Measurements from ENCODE around the gene KCNH3.
"Not testable (repeated sequence)": the region's sequence is repeated elsewhere in the genome, so short reads cannot be mapped to it uniquely, and the experiment has no call there.

The KCNH3 gene

GRCh38 chr12:49527361-49528130 is 11.3 kb upstream of the KCNH3 start:
- no peak overlapping the region for H3K4me3 ChIP-seq (ENCODE audit: low read depth, low read length)
- no peak for TF ChIP-seq CTCF (IDR thresholded peaks at IDR 0.05; ENCODE audit: borderline replicate concordance, insufficient read depth, low read depth, low read length)

- H3K4me3 ChIP-seq (ENCODE audit: low read depth, low read length): no peak overlapping the region
- TF ChIP-seq CTCF (IDR thresholded peaks at IDR 0.05; ENCODE audit: borderline replicate concordance, insufficient read depth, low read depth, low read length): no peak
Measured at GRCh38 chr12:49529414-49529813, 9.4 kb upstream of the KCNH3 start.

- no peak for TF ChIP-seq CTCF (IDR thresholded peaks at IDR 0.05; ENCODE audit: borderline replicate concordance, insufficient read depth, low read depth, low read length)
- H3K4me3 ChIP-seq (ENCODE audit: low read depth, low read length): no peak overlapping the region
Measured at GRCh38 chr12:49531745-49532144, 7.1 kb upstream of the KCNH3 start.

- H3K4me3 ChIP-seq (ENCODE audit: low read depth, low read length): no peak overlapping the region
- no peak for TF ChIP-seq CTCF (IDR thresholded peaks at IDR 0.05; ENCODE audit: borderline replicate concordance, insufficient read depth, low read depth, low read length)
Measured at GRCh38 chr12:49533331-49533730, 5.5 kb upstream of the KCNH3 start.

GRCh38 chr12:49534122-49534521 is 4.7 kb upstream of the KCNH3 start:
- H3K4me3 ChIP-seq (ENCODE audit: low read depth, low read length): not testable (repeated sequence)

GRCh38 chr12:49534731-49535278 is 4.0 kb upstream of the KCNH3 start:
- TF ChIP-seq CTCF (IDR thresholded peaks at IDR 0.05; ENCODE audit: borderline replicate concordance, insufficient read depth, low read depth, low read length): no peak
- no peak overlapping the region for H3K4me3 ChIP-seq (ENCODE audit: low read depth, low read length)

- H3K4me3 ChIP-seq (ENCODE audit: low read depth, low read length): no peak overlapping the region
- TF ChIP-seq CTCF (IDR thresholded peaks at IDR 0.05; ENCODE audit: borderline replicate concordance, insufficient read depth, low read depth, low read length): no peak
Measured at GRCh38 chr12:49535921-49536525, 2.8 kb upstream of the KCNH3 start.

Data from GM12875 (cell line).